Liver (tissue), 9 donors: ENCODE data around the gene CNFN. TPM values are rescaled to one million over a fixed set of nuclear protein-coding genes. Genes with fewer than 3 reads are reported as not detected.

Experiments used
- DNase-seq: peaks from one replicate; pipeline ENCODE4 v3.0.0-alpha.2; 2017; ENCODE audit warnings: low spot score
- H3K27ac ChIP-seq, 2 donors: one replicate each; pipeline ENCODE4 v1.7.0; 2013; ENCODE audit warnings: inconsistent platforms in 2 of 2, low read length in 2 of 2, control low read depth in 1 of 2, low read depth in 1 of 2, mild to moderate bottlenecking in 1 of 2
- H3K27me3 ChIP-seq, 4 donors: one replicate each; pipeline versions ENCODE4 v1.6.1 to v1.7.0; 2013; ENCODE audit warnings: low read length in 3 of 4, inconsistent platforms in 1 of 4, mild to moderate bottlenecking in 1 of 4, moderate library complexity in 1 of 4; ENCODE audit not compliant: control insufficient read depth in 4 of 4, insufficient read depth in 4 of 4
- H3K36me3 ChIP-seq, 4 donors: one replicate each; pipeline versions ENCODE4 v1.6.1 to v1.7.0; 2013; ENCODE audit warnings: low read length in 3 of 4, mild to moderate bottlenecking in 3 of 4, low read depth in 1 of 4, moderate library complexity in 1 of 4; ENCODE audit not compliant: control insufficient read depth in 4 of 4, insufficient read depth in 3 of 4
- H3K4me1 ChIP-seq, 4 donors: one replicate each; pipeline versions ENCODE4 v1.6.1 to v1.7.0; 2013; ENCODE audit warnings: low read length in 3 of 4, mild to moderate bottlenecking in 3 of 4, moderate library complexity in 1 of 4; ENCODE audit not compliant: control insufficient read depth in 4 of 4, insufficient read depth in 4 of 4
- H3K4me3 ChIP-seq, 3 donors: one replicate each; pipeline versions ENCODE4 v1.6.1 to v1.7.0; 2013; ENCODE audit warnings: low read length in 3 of 3, control low read depth in 1 of 3, low read depth in 1 of 3, mild to moderate bottlenecking in 1 of 3
- H3K9ac ChIP-seq, 2 donors: one replicate each; pipeline ENCODE4 v1.7.0; 2013; ENCODE audit warnings: low read length in 2 of 2, mild to moderate bottlenecking in 2 of 2, moderate library complexity in 2 of 2, control low read depth in 1 of 2, low read depth in 1 of 2
- H3K9me3 ChIP-seq, 4 donors: one replicate each; pipeline versions ENCODE4 v1.6.1 to v1.7.0; 2013; ENCODE audit warnings: low read length in 3 of 4; ENCODE audit not compliant: control insufficient read depth in 4 of 4
- ATF3 ChIP-seq: IDR thresholded peaks from 2 replicates; pipeline ENCODE4 v1.6.1; 2016; ENCODE audit warnings: antibody characterized with exemption
- CTCF ChIP-seq: fragments of 150-350 bp; IDR thresholded peaks from 2 replicates; pipeline ENCODE4 v1.5.1; 2017; ENCODE audit warnings: improper control_type of control experiment, low read depth, low read length; ENCODE audit not compliant: missing input control
- FOXA1 ChIP-seq: IDR thresholded peaks from 2 replicates; pipeline ENCODE4 v1.6.1; 2016; ENCODE audit warnings: antibody characterized with exemption
- FOXA2 ChIP-seq: IDR thresholded peaks from 2 replicates; pipeline ENCODE4 v1.6.1; 2016; ENCODE audit warnings: antibody characterized with exemption
- GABPA ChIP-seq, 2 donors: IDR thresholded peaks in 1 of 2; conservative IDR thresholded peaks in 1 of 2; 2 replicates each; pipeline ENCODE4 v1.6.1; 2016; ENCODE audit warnings: antibody characterized with exemption in 2 of 2, mild to moderate bottlenecking in 1 of 2, moderate library complexity in 1 of 2
- HNF4G ChIP-seq: IDR thresholded peaks from 2 replicates; pipeline ENCODE4 v1.6.1; 2016; ENCODE audit warnings: antibody characterized with exemption
- JUND ChIP-seq, 2 donors: IDR thresholded peaks; 2 replicates each; pipeline ENCODE4 v1.6.1; 2016; ENCODE audit warnings: antibody characterized with exemption in 2 of 2
- NR2F2 ChIP-seq: IDR thresholded peaks from 2 replicates; pipeline ENCODE4 v1.6.1; 2016; ENCODE audit warnings: antibody characterized with exemption
- RAD21 ChIP-seq, 2 donors: IDR thresholded peaks; 2 replicates each; pipeline ENCODE4 v1.6.1; 2016; ENCODE audit warnings: antibody characterized with exemption in 2 of 2, mild to moderate bottlenecking in 2 of 2
- RXRA ChIP-seq, 2 donors: IDR thresholded peaks; 2 replicates each; pipeline ENCODE4 v1.6.1; 2017 to 2018; ENCODE audit warnings: antibody characterized with exemption in 2 of 2, mild to moderate bottlenecking in 1 of 2
- SP1 ChIP-seq: IDR thresholded peaks from 2 replicates; pipeline ENCODE4 v1.6.1; 2018; ENCODE audit warnings: antibody characterized with exemption, mild to moderate bottlenecking
- TAF1 ChIP-seq: conservative IDR thresholded peaks from 2 replicates; pipeline ENCODE4 v1.6.1; 2016; ENCODE audit warnings: antibody characterized with exemption, mild to moderate bottlenecking
- WGBS: extraction: QIAGEN DNeasy Blood & Tissue Kit; methylation state at CpG from one replicate; pipeline ENCODE4 v1.1.7; 2013; 5-methylcytosine and 5-hydroxymethylcytosine counted together
- polyA plus RNA-seq, 2 donors: library from polyadenylated mRNA; stranded (reverse) in 1 of 2; unstranded in 1 of 2; fragments of 200-250 nt in 1 of 2; fragments of >200 nt in 1 of 2; fragmentation: Nextera tagmentation in 1 of 2; extraction: Ambion mirVana in 1 of 2; gene quantifications; one replicate each; pipeline versions ENCODE4 v1.2.1 to v1.2.3, GENCODE V29; 2013 to 2015
- total RNA-seq, 2 donors: library from RNA; depleted of rRNA; stranded (reverse); fragments of >200 nt; gene quantifications; one replicate each; pipeline ENCODE4 v1.2.3, GENCODE V29; 2014
- TF ChIP-seq, protein P1 (sequence below): IDR thresholded peaks from 2 replicates; pipeline ENCODE4 v1.6.1; 2016; ENCODE audit warnings: antibody characterized with exemption
- donor health status: healthy.
- donor health status: healthy.
- donor health status: healthy.
- donor health status: healthy.
- donor health status: healthy.

Gene CNFN
- total and polyA plus RNA-seq, 4 donors: 0.57 to 1.2 TPM; not detected in 2

- Histone ChIP-seq H3K4me3 (no peak overlapping the region), H3K27ac (no peak overlapping the region), H3K27me3 (no peaks in the 10 kb centered on the region), H3K4me1 (no peaks in the 10 kb centered on the region), H3K9ac (no peak overlapping the region), H3K36me3 (peaks cover 0 to 24% (median 5%) of the 10 kb centered on the region in 4 donors), H3K9me3 (no peaks in the 10 kb centered on the region)
- TF ChIP-seq GABPA (IDR thresholded peaks at IDR 0.05 in 1 of 2, conservative IDR thresholded peaks at IDR 0.05 in 1 of 2): no peak
- TF ChIP-seq FOXA1: no peak
- TF ChIP-seq HNF4G: no peak
- no peak for TF ChIP-seq FOXA2
- no peak for TF ChIP-seq ATF3
- no peak for TF ChIP-seq CTCF
- TF ChIP-seq RXRA (IDR thresholded peaks at IDR 0.05): no peak
- no peak for TF ChIP-seq NR2F2
- TF ChIP-seq, protein P1, sequence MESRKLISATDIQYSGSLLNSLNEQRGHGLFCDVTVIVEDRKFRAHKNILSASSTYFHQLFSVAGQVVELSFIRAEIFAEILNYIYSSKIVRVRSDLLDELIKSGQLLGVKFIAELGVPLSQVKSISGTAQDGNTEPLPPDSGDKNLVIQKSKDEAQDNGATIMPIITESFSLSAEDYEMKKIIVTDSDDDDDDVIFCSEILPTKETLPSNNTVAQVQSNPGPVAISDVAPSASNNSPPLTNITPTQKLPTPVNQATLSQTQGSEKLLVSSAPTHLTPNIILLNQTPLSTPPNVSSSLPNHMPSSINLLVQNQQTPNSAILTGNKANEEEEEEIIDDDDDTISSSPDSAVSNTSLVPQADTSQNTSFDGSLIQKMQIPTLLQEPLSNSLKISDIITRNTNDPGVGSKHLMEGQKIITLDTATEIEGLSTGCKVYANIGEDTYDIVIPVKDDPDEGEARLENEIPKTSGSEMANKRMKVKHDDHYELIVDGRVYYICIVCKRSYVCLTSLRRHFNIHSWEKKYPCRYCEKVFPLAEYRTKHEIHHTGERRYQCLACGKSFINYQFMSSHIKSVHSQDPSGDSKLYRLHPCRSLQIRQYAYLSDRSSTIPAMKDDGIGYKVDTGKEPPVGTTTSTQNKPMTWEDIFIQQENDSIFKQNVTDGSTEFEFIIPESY: no peak
- WGBS: 96% methylated on average over 3 of the region's 3 CpGs
- DNase-seq: no peak
These were observed 39.7 kb downstream of the CNFN start for GRCh38 chr19:42350417-42350816.

DNA sequence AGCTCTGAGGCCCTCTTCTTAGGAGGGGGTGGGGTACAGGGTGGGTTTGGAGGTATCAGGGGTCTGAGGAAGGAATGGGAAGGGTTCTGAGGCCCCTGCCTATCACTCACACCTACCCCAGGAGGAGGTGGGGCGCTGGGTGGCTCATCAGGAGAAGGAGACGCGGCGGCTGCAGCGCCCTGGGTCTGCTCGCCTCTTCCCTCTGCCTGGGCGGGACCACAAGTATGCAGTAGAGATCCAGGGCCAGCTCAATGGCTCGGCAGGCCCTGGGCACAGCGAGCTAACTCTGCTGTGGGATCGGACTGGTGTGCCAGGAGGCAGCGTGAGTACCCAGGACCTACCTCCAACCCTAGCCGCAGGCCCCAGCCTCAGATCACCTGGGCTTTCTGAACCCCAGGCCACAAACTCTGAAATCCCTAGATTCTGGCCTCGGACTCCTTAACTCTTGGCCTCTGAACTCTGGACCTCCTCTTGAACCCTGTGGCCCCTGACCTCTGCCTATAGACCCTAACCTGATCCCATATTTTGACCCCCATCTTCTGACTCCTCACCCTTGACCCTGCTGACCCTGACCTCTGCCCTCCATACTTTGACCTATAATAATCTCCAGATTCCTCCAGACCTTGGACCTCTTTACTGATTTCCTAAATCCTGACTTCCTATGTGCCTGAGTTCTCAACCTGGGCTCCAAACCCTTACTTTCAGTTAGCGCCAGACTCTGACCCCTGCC lies 40.6 kb downstream of the CNFN start:
- H3K9me3 ChIP-seq: no peaks in the 10 kb centered on the region
- H3K27me3 ChIP-seq: no peaks in the 10 kb centered on the region
- no peak overlapping the region for H3K27ac ChIP-seq
- H3K4me1 ChIP-seq: no peaks in the 10 kb centered on the region
- no peak overlapping the region for H3K9ac ChIP-seq
- TF ChIP-seq FOXA1: no peak
- TF ChIP-seq TAF1: no peak
- no peak for TF ChIP-seq SP1
- TF ChIP-seq, protein P1: no peak
- TF ChIP-seq NR2F2: peak; percentile 35
- no peak for TF ChIP-seq HNF4G
- no peak for TF ChIP-seq RAD21 (IDR thresholded peaks at IDR 0.05)
- TF ChIP-seq JUND (IDR thresholded peaks at IDR 0.05): no peak
- 96% methylated on average over 14 of the region's 14 CpGs for WGBS
- H3K36me3 ChIP-seq: peaks cover 0 to 22% (median 5%) of the 10 kb centered on the region in 4 donors
- H3K4me3 ChIP-seq: no peak overlapping the region
- no peak for DNase-seq
